HG02610 (cell line): ENCODE data around the gene SLC4A2.
A peak's percentile ranks its signal among the peaks of the same experiment; 100 is the strongest.

Source experiments
- ATAC-seq: cut with Tn5 transposase; IDR thresholded peaks from one replicate; pipeline ENCODE4 v1.9.1; 2021; ENCODE audit warnings: mild to moderate bottlenecking, moderate library complexity; ENCODE audit not compliant: unreplicated experiment

The SLC4A2 gene

DNA sequence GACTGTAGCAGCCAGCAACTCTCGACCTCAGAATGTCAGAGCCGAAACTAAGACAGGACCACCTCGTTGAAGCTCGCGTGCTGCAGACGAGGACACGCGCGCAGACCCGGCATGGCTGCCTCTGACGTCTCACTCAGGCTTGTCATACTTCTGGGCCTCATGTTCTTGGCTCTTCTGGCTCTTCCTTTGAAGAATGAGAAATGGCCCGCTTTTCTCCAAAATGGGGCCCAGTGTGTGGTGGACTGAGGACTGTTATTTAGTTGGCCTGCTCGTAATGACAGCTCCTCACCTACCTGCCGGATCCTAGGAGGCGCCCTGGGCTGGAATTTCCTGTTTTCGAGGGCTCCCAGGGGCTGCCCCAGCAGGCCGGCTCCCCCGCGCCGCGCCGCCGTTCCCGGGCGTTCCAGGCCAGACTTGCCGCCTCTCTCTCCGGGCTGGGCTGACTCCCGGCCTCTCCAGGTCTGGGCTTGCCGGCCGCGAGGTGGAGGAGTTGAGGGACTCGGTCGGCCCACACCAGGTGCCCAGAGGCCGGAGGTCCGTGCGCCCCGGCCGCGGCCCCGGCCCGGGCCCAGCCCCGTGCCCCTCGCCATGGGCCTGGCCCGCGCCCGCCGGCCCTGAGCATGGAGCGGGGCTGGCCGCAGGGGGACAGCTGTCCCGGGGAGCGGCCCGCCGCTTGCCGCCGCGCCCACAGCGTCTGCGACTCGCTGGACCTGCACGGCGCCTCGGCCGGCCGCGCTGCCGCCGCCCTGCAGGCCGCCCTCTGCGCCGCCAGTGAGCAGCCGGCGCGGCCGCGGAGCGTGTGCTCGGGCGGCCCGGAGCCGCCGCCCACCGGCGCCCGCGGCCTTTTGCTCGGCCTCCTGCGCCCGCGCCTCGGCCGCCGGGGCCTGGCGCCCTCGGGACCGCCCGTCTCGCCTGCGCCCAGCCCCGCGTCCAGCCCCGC, 55.0 kb downstream of the SLC4A2 start:
- no peak for ATAC-seq

DNA sequence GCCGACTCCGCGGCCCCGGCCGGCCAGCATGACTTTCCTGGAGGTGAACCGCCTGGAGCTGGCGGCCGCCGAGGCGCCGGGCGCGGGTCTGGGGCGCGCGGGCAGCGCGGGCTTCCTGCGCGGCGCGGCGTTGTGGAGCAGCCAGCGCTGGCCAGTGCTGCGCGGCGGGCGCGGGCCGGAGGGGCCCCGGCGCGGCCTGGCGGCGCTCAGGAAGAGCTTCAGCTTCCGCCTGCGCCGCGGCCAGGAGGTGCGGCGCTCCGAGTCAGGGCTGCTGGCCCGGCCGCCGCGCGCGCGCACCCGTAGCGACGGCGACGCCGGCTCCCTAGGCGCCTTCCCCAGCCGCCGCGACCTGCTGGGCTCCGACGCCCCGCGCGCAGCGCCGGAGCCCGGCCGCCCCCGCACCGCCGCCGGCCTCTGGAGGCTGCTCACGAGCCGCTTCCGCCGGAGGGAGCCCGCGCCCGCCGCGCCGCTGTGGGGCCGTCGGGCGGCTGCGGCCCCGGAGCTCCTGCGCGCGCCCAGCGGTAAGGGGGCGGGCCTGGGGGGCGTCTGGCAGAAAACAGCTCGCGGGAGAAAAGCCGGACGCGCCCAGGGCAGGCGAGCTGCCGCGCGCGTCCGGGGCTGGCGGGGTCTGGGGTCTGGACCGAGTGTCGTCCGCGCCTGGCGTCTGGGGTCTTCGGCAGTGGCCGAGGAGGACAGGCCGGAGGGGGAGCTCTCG, 55.9 kb downstream of the SLC4A2 start:
- ATAC-seq, result no peak

GRCh38 chr7:151115836-151116418, 56.5 kb downstream of the SLC4A2 start:
- ATAC-seq, result no peak

DNA sequence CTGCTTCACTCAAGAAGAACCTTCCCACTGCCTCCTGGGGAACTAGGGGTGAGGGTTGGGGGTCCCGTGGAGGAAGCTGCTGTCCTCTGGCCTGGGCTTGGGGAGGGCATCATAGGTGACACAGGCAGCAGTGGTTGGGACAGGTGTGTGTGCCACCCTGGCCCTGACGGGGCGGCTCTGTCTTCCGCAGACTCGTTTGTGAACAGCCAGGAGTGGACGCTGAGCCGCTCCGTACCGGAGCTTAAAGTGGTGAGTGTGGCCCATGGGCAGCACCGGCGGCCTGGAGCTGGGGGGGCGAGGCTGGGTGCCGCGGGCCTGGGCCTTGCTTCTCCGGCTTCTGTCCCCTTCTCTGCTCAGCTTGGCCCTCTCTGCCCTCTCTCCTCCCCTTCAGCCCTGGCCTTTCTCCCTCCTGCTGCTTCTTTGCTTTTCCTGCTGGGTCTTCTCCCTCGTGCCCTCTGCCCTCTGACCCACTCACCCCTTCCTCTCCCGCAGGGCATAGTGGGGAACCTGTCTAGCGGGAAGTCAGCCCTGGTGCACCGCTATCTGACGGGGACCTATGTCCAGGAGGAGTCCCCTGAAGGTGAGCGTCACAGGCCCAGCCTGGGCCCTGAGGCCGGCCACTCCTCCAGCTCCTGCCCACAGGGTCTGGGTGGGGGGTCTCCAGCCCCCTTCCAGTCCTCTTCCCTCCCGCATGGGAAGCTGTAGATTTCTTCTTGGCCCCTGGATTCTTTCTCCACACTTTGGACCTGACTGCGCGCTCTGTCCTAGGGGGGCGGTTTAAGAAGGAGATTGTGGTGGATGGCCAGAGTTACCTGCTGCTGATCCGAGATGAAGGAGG, 57.4 kb downstream of the SLC4A2 start:
- no peak for ATAC-seq

GRCh38 chr7:151117565-151117964, 58.2 kb downstream of the SLC4A2 start:
- ATAC-seq, result no peak

- ATAC-seq, result no peak
Observed at GRCh38 chr7:151118108-151119054, 59.0 kb downstream of the SLC4A2 start.

DNA sequence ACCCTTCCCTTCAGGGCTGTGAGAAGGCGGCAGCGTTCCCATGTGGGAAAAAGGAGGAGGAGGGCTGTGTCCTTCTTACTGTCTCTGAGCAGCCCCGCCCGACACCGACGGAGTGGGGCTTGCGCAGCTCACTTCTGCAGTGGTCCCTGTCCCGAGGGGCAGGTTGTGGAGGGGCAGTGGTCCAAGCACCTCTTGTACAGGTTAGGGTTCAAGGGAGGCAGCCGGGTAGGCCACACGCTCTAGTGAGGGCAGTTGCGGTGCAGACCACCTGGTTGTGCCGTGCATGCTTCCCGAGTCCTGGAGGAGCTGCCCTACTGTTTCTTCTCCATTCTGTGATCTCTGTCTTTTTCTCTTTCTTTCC, 59.6 kb downstream of the SLC4A2 start:
- ATAC-seq, result no peak

GRCh38 chr7:151119902-151120301, 60.5 kb downstream of the SLC4A2 start:
- ATAC-seq, result no peak

DNA sequence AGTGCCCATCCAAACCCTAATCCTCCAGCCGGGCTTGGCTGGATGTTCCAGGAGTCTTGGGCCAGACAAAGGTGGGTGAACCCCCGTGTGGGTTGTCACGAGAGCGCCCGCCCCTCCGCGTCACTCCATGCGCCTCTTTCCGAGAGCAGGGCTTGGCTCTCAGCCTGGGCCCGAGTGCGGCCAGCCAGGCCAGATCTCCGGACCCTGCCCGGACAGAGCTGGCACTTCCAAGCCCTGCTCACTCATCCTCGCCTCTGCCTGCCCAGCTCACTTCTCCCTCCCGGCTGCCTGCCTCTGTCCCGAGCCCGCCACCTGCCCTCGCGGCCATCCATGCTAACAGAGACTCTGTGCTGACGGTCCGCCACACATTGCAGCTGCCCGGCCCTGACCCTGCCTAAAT, 61.5 kb downstream of the SLC4A2 start:
- ATAC-seq, result no peak

DNA sequence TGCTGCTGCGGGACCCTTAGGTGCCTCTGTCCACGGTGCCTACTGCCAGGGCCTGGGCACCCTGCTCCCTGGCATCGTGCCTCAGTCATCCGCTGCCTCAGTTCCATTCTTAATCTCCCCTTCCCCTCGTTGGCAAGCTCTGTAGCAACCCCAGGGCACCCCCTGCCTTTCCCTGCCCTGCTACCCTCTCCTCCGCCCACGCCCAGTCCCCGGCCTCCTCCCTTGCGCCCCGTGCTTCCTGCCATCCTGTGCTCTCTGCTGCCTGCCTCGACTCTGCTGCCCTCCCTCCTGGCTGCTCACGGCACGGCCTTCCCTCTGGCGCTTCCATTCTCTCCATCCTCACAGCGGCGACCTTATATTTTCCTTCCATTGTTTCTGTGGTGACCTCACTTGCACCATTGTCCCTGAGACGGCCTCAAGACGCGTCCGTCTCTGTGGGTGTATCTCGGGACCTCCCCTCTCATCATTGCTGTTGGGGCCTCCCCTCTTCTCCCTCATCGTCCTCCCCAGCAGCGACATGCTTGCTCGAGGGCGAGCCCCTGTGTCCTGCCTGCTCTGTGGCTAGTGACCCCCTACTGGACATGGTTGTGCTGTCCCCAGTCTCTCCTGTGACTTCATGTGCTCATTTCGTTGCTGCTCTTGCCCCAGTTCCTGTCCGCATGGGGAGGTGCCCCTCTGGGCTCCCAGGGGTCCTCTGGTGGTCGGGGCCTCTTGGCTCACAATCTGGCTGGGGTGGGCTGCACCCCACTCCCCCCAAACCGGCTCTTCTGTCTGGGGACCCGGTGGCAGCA, 62.2 kb downstream of the SLC4A2 start:
- no peak for ATAC-seq

- no peak for ATAC-seq
Observed at GRCh38 chr7:151122276-151122675, 62.9 kb downstream of the SLC4A2 start.

- no peak for ATAC-seq
Observed at GRCh38 chr7:151122796-151123157, 63.4 kb downstream of the SLC4A2 start.

DNA sequence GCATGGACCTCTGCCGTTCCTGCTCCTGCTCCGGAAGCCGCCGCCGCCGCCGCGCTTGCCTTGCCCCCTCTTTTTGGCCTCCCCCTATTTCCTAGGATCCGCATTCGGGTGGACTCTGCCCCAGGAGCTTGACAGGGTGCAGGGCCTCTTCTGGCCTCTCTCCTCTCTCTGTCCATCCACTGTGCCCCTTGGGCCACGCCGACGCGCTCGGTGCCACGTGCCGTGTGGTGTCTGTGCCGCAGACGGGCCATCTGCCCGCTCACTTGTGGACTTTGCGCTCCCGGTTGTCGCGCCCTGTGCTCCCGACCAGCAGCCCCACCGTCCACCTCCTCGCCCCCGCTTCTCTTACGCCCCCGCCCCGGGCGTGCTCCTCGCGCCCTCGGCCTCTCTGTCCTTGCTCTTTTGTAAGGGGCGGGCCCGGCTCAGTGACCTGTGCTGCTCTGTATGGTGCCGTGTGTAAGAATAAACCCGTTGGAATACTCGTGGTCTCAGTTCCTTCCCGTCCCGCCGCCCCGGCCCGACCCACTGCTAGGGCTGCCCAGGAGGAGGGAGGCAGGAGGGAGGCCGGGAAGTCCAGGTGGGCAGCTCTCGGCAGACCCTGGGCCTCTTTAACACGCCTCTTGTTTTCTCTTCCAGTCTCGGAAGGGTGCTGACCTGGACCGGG, 63.9 kb downstream of the SLC4A2 start:
- ATAC-seq, result no peak

DNA sequence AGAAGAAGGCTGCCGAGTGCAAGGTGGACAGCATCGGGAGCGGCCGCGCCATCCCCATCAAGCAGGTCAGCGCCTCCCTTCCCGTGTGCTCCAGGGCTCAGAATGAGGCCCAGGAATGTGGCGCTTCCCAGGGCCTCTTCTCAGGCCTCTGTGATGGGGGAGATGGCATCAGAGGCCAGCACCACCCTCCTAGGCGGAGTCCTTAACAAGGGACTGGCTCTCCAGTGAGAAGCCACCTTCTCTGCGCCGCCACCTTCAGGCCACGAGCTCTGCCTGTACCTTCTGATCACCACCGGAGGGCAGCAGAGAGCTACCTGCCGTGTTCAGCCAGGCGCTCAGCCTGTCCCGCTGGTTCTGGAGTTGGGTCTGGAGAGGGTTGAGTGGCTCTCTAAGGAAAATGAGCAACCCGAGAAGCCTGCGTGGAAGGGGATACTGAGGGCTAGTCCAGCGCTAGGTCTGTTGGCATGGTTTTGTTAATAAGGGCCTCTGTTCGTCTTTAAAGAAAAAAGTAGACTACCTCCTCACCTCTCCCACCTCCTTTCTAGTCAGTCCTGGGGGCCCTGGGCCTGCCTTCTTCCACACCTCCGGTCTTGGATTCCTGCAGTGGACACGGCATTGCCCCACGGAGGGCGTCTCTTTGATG, 64.6 kb downstream of the SLC4A2 start:
- peak; percentile 70 for ATAC-seq

GRCh38 chr7:151124481-151124880, 65.1 kb downstream of the SLC4A2 start:
- ATAC-seq, result no peak

GRCh38 chr7:151124899-151125399, 65.6 kb downstream of the SLC4A2 start:
- no peak for ATAC-seq

- ATAC-seq, result no peak
Observed at GRCh38 chr7:151125470-151125845, 66.1 kb downstream of the SLC4A2 start.
